HCT116 (cell line): ENCODE measurements around the gene RPL3. TPM values are rescaled to one million over a fixed set of nuclear protein-coding genes. Genes with fewer than 3 reads are reported as not detected.

ENCODE experiments used
- ATAC-seq: fragments of 200-7000 bp; cut with Tn5 transposase; 2 replicates; pipeline ENCODE4 v1.9.1; 2020; ENCODE audit warnings: mild to moderate bottlenecking, moderate library complexity
- BruUV-seq: library from RNA; stranded (reverse); fragments of 400-500 nt; replicated peaks from 2 replicates; lab custom pipeline; 2021; lab: Mats Ljungman, UMichigan
- CTCF ChIA-PET: fragments of 300-600 bp; sonication (Branson Sonifier 250); formaldehyde crosslinking; loops from one replicate; lab custom pipeline; 2021; ENCODE audit warnings: antibody characterized with exemption; lab: Charles Lee
- POLR2A ChIA-PET: fragments of 300-600, 350-600 bp; sonication (Branson Sonifier 250); formaldehyde crosslinking; loops from one replicate; lab custom pipeline; 2021; ENCODE audit warnings: antibody characterized with exemption; lab: Charles Lee
- RAD21 ChIA-PET, 2 experiments: fragments of 300-600 bp; sonication (Branson Sonifier 250); formaldehyde crosslinking; loops; one replicate each; lab custom pipeline; 2023; ENCODE audit warnings: low total read pairs in 2 of 2; ENCODE audit not compliant: uncharacterized antibody in 2 of 2, unreplicated experiment in 2 of 2, low non-redundant PET in 1 of 2; lab: Charles Lee
- DNase-seq: peaks from one replicate; pipeline ENCODE4 v3.0.0-alpha.2; 2010; ENCODE audit warnings: low read depth, low spot score
- H2AFZ ChIP-seq: fragments of 200-600 bp; shearing (Covaris generic), sonication (generic); 2 replicates; pipeline ENCODE4 v1.6.1; 2017; ENCODE audit warnings: low read depth, mixed run types, mixed read lengths, antibody characterized with exemption, low read length; ENCODE audit not compliant: poor library complexity, severe bottlenecking
- H3K27ac ChIP-seq: 2 replicates; pipeline ENCODE4 v1.5.1; 2012; ENCODE audit warnings: low read depth, low read length
- H3K27me3 ChIP-seq: fragments of 200-600 bp; sonication (generic); 2 replicates; pipeline ENCODE4 v1.6.1; 2016; ENCODE audit warnings: mixed run types, low read length, mixed read lengths; ENCODE audit not compliant: insufficient read depth
- H3K36me3 ChIP-seq, 2 experiments: fragments of 200-500 bp in 1 of 2; fragments of 200-600 bp in 1 of 2; sonication (Bioruptor generic) in 1 of 2; sonication (generic) in 1 of 2; 2 replicates each; pipeline versions ENCODE4 v1.5.1 to v1.6.1; 2014 to 2016; ENCODE audit warnings: low read length in 2 of 2, inconsistent platforms in 1 of 2, mixed read lengths in 1 of 2, mixed run types in 1 of 2; ENCODE audit not compliant: insufficient read depth in 2 of 2, control insufficient read depth in 1 of 2
- H3K4me1 ChIP-seq, 2 experiments: fragments of 200-600 bp in 1 of 2; sonication (generic) in 1 of 2; 2 replicates each; pipeline versions ENCODE4 v1.5.1 to v1.6.1; 2012 to 2017; ENCODE audit warnings: low read length in 2 of 2, inconsistent platforms in 1 of 2, mild to moderate bottlenecking in 1 of 2, mixed read lengths in 1 of 2, mixed run types in 1 of 2, moderate library complexity in 1 of 2; ENCODE audit not compliant: insufficient read depth in 2 of 2, control insufficient read depth in 1 of 2
- H3K4me2 ChIP-seq: fragments of 200-600 bp; sonication (generic); 2 replicates; pipeline ENCODE4 v1.6.1; 2017; ENCODE audit warnings: mixed run types, low read length, mixed read lengths
- H3K4me3 ChIP-seq, 2 experiments: fragments of 200-600 bp in 1 of 2; sonication (generic) in 1 of 2; replicated peaks in 1 of 2; 2 replicates each; pipeline ENCODE4 v1.5.1; 2011 to 2016; ENCODE audit warnings: low read length in 2 of 2, control low read depth in 1 of 2, low read depth in 1 of 2, mild to moderate bottlenecking in 1 of 2, mixed read lengths in 1 of 2, mixed run types in 1 of 2
- H3K79me2 ChIP-seq: fragments of 200-600 bp; sonication (generic); 2 replicates; pipeline ENCODE4 v1.6.1; 2017; ENCODE audit warnings: mild to moderate bottlenecking, mixed run types, low read length, moderate library complexity, mixed read lengths; ENCODE audit not compliant: insufficient read depth
- H3K9ac ChIP-seq: fragments of 200-600 bp; sonication (generic); 2 replicates; pipeline ENCODE4 v1.6.1; 2016; ENCODE audit warnings: low read length, mixed read lengths
- H3K9me2 ChIP-seq: fragments of 200-600 bp; sonication (generic), shearing (Covaris generic); 2 replicates; pipeline ENCODE4 v1.6.1; 2017; ENCODE audit warnings: mixed run types, mild to moderate bottlenecking, moderate library complexity; ENCODE audit not compliant: insufficient read depth
- H3K9me3 ChIP-seq, 2 experiments: fragments of 200-500 bp in 1 of 2; fragments of 200-600 bp in 1 of 2; sonication (Bioruptor generic) in 1 of 2; sonication (generic) in 1 of 2; 2 replicates each; pipeline ENCODE4 v1.6.1; 2014 to 2017; ENCODE audit warnings: low read length in 2 of 2, mixed read lengths in 2 of 2, inconsistent platforms in 1 of 2, low read depth in 1 of 2, mild to moderate bottlenecking in 1 of 2, mixed run types in 1 of 2, moderate library complexity in 1 of 2; ENCODE audit not compliant: control insufficient read depth in 1 of 2, insufficient read depth in 1 of 2
- H4K20me1 ChIP-seq: fragments of 200-600 bp; sonication (generic), shearing (Covaris generic); 2 replicates; pipeline ENCODE4 v1.6.1; 2017; ENCODE audit warnings: mixed run types, mild to moderate bottlenecking, moderate library complexity; ENCODE audit not compliant: insufficient read depth
- ATF3 ChIP-seq: IDR thresholded peaks from 2 replicates; pipeline ENCODE4 v1.6.1; 2012
- CTCF ChIP-seq, 3 experiments: fragments of 200-600 bp in 1 of 3; sonication (generic) in 1 of 3; IDR thresholded peaks in 2 of 3; conservative IDR thresholded peaks in 1 of 3; 2 replicates each; pipeline ENCODE4 v1.5.1; 2012 to 2017; ENCODE audit warnings: low read depth in 2 of 3, low read length in 2 of 3, antibody characterized with exemption in 1 of 3, borderline replicate concordance in 1 of 3, control low read depth in 1 of 3, mild to moderate bottlenecking in 1 of 3, mixed read lengths in 1 of 3, mixed run types in 1 of 3, moderate library complexity in 1 of 3; ENCODE audit not compliant: insufficient read depth in 1 of 3
- EGR1 ChIP-seq: IDR thresholded peaks from 2 replicates; pipeline ENCODE4 v1.6.1; 2012; ENCODE audit warnings: low read depth
- ELF1 ChIP-seq: IDR thresholded peaks from 2 replicates; pipeline ENCODE4 v1.6.1; 2012; ENCODE audit warnings: low read depth, borderline replicate concordance
- EZH2phosphoT487 ChIP-seq: fragments of 200-600 bp; IDR thresholded peaks from 2 replicates; pipeline ENCODE4 v1.6.1; 2018; ENCODE audit warnings: antibody characterized with exemption, borderline replicate concordance
- FOSL1 ChIP-seq: IDR thresholded peaks from 2 replicates; pipeline ENCODE4 v1.6.1; 2012; ENCODE audit warnings: low read depth
- JUND ChIP-seq: IDR thresholded peaks from 2 replicates; pipeline ENCODE4 v1.6.1; 2012
- MAX ChIP-seq: IDR thresholded peaks from 2 replicates; pipeline ENCODE4 v1.6.1; 2012
- RAD21 ChIP-seq: IDR thresholded peaks from 2 replicates; pipeline ENCODE4 v1.6.1; 2012; ENCODE audit warnings: low read depth, mild to moderate bottlenecking
- SIN3A ChIP-seq: IDR thresholded peaks from 2 replicates; pipeline ENCODE4 v1.6.1; 2012; ENCODE audit warnings: low read depth
- SRF ChIP-seq: IDR thresholded peaks from 2 replicates; pipeline ENCODE4 v1.6.1; 2012; ENCODE audit warnings: low read depth
- YY1 ChIP-seq: IDR thresholded peaks from 2 replicates; pipeline ENCODE4 v1.6.1; 2011; ENCODE audit warnings: low read length, low read depth, moderate library complexity, mild to moderate bottlenecking; ENCODE audit not compliant: insufficient replicate concordance; ENCODE audit errors: extremely low read depth
- ZBTB33 ChIP-seq: IDR thresholded peaks from 2 replicates; pipeline ENCODE4 v1.6.1; 2011; ENCODE audit warnings: mild to moderate bottlenecking, low read length, moderate library complexity; ENCODE audit not compliant: insufficient replicate concordance; ENCODE audit errors: extremely low read depth
- ZNF274 ChIP-seq: fragments of 200-500 bp; sonication (Bioruptor generic); IDR thresholded peaks from 2 replicates; pipeline ENCODE4 v1.6.1; 2014; ENCODE audit warnings: mild to moderate bottlenecking, low read depth, low read length, inconsistent platforms
- intact Hi-C: fragments of 100-400 bp; cut with micrococcal nuclease; formaldehyde crosslinking; loops from 2 replicates; pipeline ENCODE4 v1.10.0; 2022
- total RNA-seq: library from RNA; stranded (reverse); gene quantifications from one replicate; pipeline ENCODE4 v1.2.1, GENCODE V29; 2021; ENCODE audit not compliant: unreplicated experiment

Gene RPL3
- total RNA-seq, 1 experiment from 2014 or later, result 2,966 TPM

GRCh38 chr22:39312410-39312809 is 7.0 kb downstream of the RPL3 start:
- H3K27ac ChIP-seq, result peak overlapping the region; percentile 42
- no peak overlapping the region for H3K4me2 ChIP-seq
- ChIA-PET CTCF (interaction anchor here (0.9 to 4.6 kb wide), 2 partner anchors 73 to 143 kb away, joined by 3 to 63 read pairs; no protein-coding TSS in a partner anchor), RAD21 (interaction anchor here in 1 of 2 experiments (0.6 kb wide), 1 partner anchor 14 kb away, joined by 3 read pairs; no protein-coding TSS in a partner anchor), POLR2A (interaction anchor here (0.6 to 3.7 kb wide), 12 partner anchors 7 to 543 kb away, joined by 3 to 54 read pairs (median 4); partner anchors contain the start of genes PDGFB and RPL3)
- no TSS peak for BruUV-seq
- peaks cover 58 to 96% of the 10 kb centered on the region in 2 experiments for H3K4me1 ChIP-seq
- H3K9me2 ChIP-seq, result no peaks in the 10 kb centered on the region
- intact Hi-C loops, result no loop called here
- no peak for DNase-seq
- peaks cover 46% of the 10 kb centered on the region; the same call in 1 of the 2 replicates for H4K20me1 ChIP-seq
- H3K27me3 ChIP-seq, result no peaks in the 10 kb centered on the region
- peaks cover 36 to 57% of the 10 kb centered on the region in 2 experiments for H3K36me3 ChIP-seq
- H3K9me3 ChIP-seq, result no peaks in the 10 kb centered on the region
- ATAC-seq, result no peak
- no peak for TF ChIP-seq CTCF (IDR thresholded peaks at IDR 0.05 in 2 of 3, conservative IDR thresholded peaks at IDR 0.05 in 1 of 3; ENCODE audit: borderline replicate concordance in 1 of 3, insufficient read depth in 1 of 3, low read depth in 2 of 3, low read length in 2 of 3)
- TF ChIP-seq RAD21, result no peak
- no peak for TF ChIP-seq ATF3
- no peak for TF ChIP-seq ZBTB33
- no peak for TF ChIP-seq YY1
- no peak for TF ChIP-seq EZH2phosphoT487
- TF ChIP-seq ELF1, result no peak
- TF ChIP-seq MAX, result no peak
- TF ChIP-seq EGR1, result no peak
- no peak for TF ChIP-seq FOSL1
- no peak for TF ChIP-seq JUND
- TF ChIP-seq SIN3A, result no peak
- TF ChIP-seq SRF, result no peak
- TF ChIP-seq ZNF274, result no peak
- no peak overlapping the region for H3K4me3 ChIP-seq
- H3K79me2 ChIP-seq, result peaks cover 45% of the 10 kb centered on the region
- H2AFZ ChIP-seq, result no peak overlapping the region
- peak overlapping the region; percentile 26 for H3K9ac ChIP-seq
